ENCODE results near the gene AEN. TPM values are rescaled to one million over a fixed set of nuclear protein-coding genes. Genes with fewer than 3 reads are reported as not detected.

Gene AEN
- total RNA-seq, 1 donor: 36.6 TPM

GRCh38 chr15:88654430-88655102 is 33.4 kb downstream of the AEN start:
- TF ChIP-seq CTCF (IDR thresholded peaks at IDR 0.05; ENCODE audit: insufficient read depth, low read length): no peak
- DNase-seq (ENCODE audit: low read depth): no peak
- H3K4me3 ChIP-seq (ENCODE audit: low read depth, low read length): no peak overlapping the region

GRCh38 chr15:88655103-88655553 is 34.0 kb downstream of the AEN start:
- no peak for TF ChIP-seq CTCF (IDR thresholded peaks at IDR 0.05; ENCODE audit: insufficient read depth, low read length)

GRCh38 chr15:88655800-88656488 is 34.8 kb downstream of the AEN start:
- no peak overlapping the region for H3K4me3 ChIP-seq (ENCODE audit: low read depth, low read length)
- TF ChIP-seq CTCF (IDR thresholded peaks at IDR 0.05; ENCODE audit: insufficient read depth, low read length): no peak
- DNase-seq (ENCODE audit: low read depth): no peak

More at GRCh38 chr15:88655103-88655553, 34.0 kb downstream of the AEN start:
- no peak for DNase-seq (ENCODE audit: low read depth)
- no peak overlapping the region for H3K4me3 ChIP-seq (ENCODE audit: low read depth, low read length)

GRCh38 chr15:88656760-88657221 is 35.7 kb downstream of the AEN start:
- DNase-seq (ENCODE audit: low read depth): no peak
- H3K4me3 ChIP-seq (ENCODE audit: low read depth, low read length): no peak overlapping the region
- no peak for TF ChIP-seq CTCF (IDR thresholded peaks at IDR 0.05; ENCODE audit: insufficient read depth, low read length)

GRCh38 chr15:88657326-88658069 is 36.4 kb downstream of the AEN start:
- peak; percentile 92 for TF ChIP-seq CTCF (IDR thresholded peaks at IDR 0.05; ENCODE audit: insufficient read depth, low read length)
- H3K4me3 ChIP-seq (ENCODE audit: low read depth, low read length): no peak overlapping the region
- DNase-seq (ENCODE audit: low read depth): peak; percentile 65

GRCh38 chr15:88658070-88658965 is 37.2 kb downstream of the AEN start:
- TF ChIP-seq CTCF (IDR thresholded peaks at IDR 0.05; ENCODE audit: insufficient read depth, low read length): no peak
- no peak for DNase-seq (ENCODE audit: low read depth)
- no peak overlapping the region for H3K4me3 ChIP-seq (ENCODE audit: low read depth, low read length)

All from fibroblast of the aortic adventitia (primary cell).